ENCODE results near the gene KCNJ9. TPM values are rescaled to one million over a fixed set of nuclear protein-coding genes. Genes with fewer than 3 reads are reported as not detected.

Gene KCNJ9
- total RNA-seq, 1 experiment from 2014 or later: 0.05 TPM

DNA sequence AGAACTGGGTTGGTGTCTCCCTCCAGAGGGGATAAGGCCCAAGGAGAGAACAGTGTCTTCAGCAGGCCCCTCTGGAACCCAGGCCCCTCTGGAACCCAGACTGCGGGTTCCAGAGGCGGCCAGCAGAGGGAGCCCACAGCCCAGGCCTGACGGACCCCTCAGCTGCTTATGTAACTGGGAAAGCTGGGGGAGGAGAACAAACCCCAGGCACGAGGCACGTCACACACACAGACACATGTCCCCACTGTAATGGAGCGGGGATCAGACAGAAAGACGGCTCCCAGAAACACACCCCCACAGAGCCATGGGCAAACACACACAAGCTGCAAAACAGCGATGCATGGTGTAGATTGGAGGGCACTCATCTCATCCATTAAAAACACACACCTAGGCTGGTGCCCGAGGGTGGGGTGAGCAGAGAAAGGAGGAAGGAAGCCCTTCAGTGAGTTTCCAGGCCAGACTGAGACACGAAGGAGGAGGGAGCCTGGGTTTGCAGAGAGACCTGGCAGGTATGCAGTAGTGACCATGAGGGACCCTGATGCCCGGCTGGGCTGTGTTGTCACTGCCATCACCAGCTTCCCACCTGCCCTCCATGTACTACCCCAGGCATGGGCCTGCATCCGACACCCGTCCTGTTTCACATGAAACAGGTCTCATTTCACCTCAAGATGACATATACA, 19.8 kb downstream of the KCNJ9 start:
- ChIA-PET POLR2A (interaction anchor here (1.3 to 1.9 kb wide), 2 partner anchors 119 to 151 kb away, joined by 4 to 5 read pairs; no protein-coding TSS in a partner anchor), RAD21 (ENCODE audit: low non-redundant PET in 1 of 2, low total read pairs in 2 of 2, uncharacterized antibody in 2 of 2, unreplicated experiment in 2 of 2) (interaction anchor here (0.7 to 1.8 kb wide), 8 partner anchors 55 to 275 kb away, joined by 3 to 10 read pairs (median 5); no protein-coding TSS in a partner anchor), CTCF (interaction anchor here (0.6 to 4.7 kb wide), 15 partner anchors 8 to 315 kb away, joined by 3 to 59 read pairs (median 4); no protein-coding TSS in a partner anchor)
- peaks cover 4% of the 10 kb centered on the region; the same call in 1 of the 2 replicates for H3K79me2 ChIP-seq (ENCODE audit: insufficient read depth, low read length)
- no TSS peak for BruUV-seq (replicated peaks)
- peak overlapping the region; percentile 32 for H3K9ac ChIP-seq (ENCODE audit: low read length)
- H3K4me2 ChIP-seq (ENCODE audit: low read length): peak overlapping the region; percentile 43
- H3K27me3 ChIP-seq (ENCODE audit: insufficient read depth, low read length): no peaks in the 10 kb centered on the region
- no peak overlapping the region; the same call in 1 of the 2 replicates for H3K27ac ChIP-seq (ENCODE audit: low read depth, low read length)
- H3K4me1 ChIP-seq (ENCODE audit: control insufficient read depth in 1 of 2, insufficient read depth in 2 of 2, low read length in 2 of 2): peaks cover 11 to 36% of the 10 kb centered on the region in 2 experiments
- no peak overlapping the region for H3K4me3 ChIP-seq (replicated peaks in 1 of 2; ENCODE audit: low read depth in 1 of 2, low read length in 2 of 2)
- TF ChIP-seq, protein P1, sequence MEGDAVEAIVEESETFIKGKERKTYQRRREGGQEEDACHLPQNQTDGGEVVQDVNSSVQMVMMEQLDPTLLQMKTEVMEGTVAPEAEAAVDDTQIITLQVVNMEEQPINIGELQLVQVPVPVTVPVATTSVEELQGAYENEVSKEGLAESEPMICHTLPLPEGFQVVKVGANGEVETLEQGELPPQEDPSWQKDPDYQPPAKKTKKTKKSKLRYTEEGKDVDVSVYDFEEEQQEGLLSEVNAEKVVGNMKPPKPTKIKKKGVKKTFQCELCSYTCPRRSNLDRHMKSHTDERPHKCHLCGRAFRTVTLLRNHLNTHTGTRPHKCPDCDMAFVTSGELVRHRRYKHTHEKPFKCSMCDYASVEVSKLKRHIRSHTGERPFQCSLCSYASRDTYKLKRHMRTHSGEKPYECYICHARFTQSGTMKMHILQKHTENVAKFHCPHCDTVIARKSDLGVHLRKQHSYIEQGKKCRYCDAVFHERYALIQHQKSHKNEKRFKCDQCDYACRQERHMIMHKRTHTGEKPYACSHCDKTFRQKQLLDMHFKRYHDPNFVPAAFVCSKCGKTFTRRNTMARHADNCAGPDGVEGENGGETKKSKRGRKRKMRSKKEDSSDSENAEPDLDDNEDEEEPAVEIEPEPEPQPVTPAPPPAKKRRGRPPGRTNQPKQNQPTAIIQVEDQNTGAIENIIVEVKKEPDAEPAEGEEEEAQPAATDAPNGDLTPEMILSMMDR (IDR thresholded peaks at IDR 0.05 in 2 of 3, conservative IDR thresholded peaks at IDR 0.05 in 1 of 3; ENCODE audit: borderline replicate concordance in 1 of 3, insufficient read depth in 1 of 3, low read depth in 2 of 3, low read length in 2 of 3): peak; percentile 91 to 97 (median 94)
- TF ChIP-seq, protein P2, sequence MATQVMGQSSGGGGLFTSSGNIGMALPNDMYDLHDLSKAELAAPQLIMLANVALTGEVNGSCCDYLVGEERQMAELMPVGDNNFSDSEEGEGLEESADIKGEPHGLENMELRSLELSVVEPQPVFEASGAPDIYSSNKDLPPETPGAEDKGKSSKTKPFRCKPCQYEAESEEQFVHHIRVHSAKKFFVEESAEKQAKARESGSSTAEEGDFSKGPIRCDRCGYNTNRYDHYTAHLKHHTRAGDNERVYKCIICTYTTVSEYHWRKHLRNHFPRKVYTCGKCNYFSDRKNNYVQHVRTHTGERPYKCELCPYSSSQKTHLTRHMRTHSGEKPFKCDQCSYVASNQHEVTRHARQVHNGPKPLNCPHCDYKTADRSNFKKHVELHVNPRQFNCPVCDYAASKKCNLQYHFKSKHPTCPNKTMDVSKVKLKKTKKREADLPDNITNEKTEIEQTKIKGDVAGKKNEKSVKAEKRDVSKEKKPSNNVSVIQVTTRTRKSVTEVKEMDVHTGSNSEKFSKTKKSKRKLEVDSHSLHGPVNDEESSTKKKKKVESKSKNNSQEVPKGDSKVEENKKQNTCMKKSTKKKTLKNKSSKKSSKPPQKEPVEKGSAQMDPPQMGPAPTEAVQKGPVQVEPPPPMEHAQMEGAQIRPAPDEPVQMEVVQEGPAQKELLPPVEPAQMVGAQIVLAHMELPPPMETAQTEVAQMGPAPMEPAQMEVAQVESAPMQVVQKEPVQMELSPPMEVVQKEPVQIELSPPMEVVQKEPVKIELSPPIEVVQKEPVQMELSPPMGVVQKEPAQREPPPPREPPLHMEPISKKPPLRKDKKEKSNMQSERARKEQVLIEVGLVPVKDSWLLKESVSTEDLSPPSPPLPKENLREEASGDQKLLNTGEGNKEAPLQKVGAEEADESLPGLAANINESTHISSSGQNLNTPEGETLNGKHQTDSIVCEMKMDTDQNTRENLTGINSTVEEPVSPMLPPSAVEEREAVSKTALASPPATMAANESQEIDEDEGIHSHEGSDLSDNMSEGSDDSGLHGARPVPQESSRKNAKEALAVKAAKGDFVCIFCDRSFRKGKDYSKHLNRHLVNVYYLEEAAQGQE (IDR thresholded peaks at IDR 0.05; ENCODE audit: low read depth): no peak
- TF ChIP-seq POLR2AphosphoS5 (IDR thresholded peaks at IDR 0.05; ENCODE audit: low read depth, low read length) (peak; percentile 23; the same call in 1 of the 2 replicates), RAD21 (IDR thresholded peaks at IDR 0.05; ENCODE audit: low read depth) (peak; percentile 97), YY1 (IDR thresholded peaks at IDR 0.05; ENCODE audit: extremely low read depth, insufficient replicate concordance, low read depth, low read length) (peak; percentile 56), EZH2phosphoT487 (IDR thresholded peaks at IDR 0.05; ENCODE audit: borderline replicate concordance) (no peak)
- TF ChIP-seq, protein P3, sequence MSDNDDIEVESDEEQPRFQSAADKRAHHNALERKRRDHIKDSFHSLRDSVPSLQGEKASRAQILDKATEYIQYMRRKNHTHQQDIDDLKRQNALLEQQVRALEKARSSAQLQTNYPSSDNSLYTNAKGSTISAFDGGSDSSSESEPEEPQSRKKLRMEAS (IDR thresholded peaks at IDR 0.05): peak; percentile 74
- no peaks in the 10 kb centered on the region for H3K36me3 ChIP-seq (ENCODE audit: control insufficient read depth in 1 of 2, insufficient read depth in 2 of 2, low read length in 2 of 2)
- ATAC-seq (peak; percentile 54), DNase-seq (ENCODE audit: low read depth, low spot score) (peak; percentile 64)
- intact Hi-C loops (cut with micrococcal nuclease): loop anchor here (1.0 to 5.0 kb wide), 7 partner anchors 62 to 506 kb away; no protein-coding TSS in a partner anchor
- no peaks in the 10 kb centered on the region for H3K9me3 ChIP-seq (ENCODE audit: control insufficient read depth in 1 of 2, insufficient read depth in 1 of 2, low read depth in 1 of 2, low read length in 2 of 2)
- no peaks in the 10 kb centered on the region for H3K9me2 ChIP-seq (ENCODE audit: insufficient read depth)
- H2AFZ ChIP-seq (ENCODE audit: low read depth, low read length, poor library complexity, severe bottlenecking): no peak overlapping the region
- H4K20me1 ChIP-seq (ENCODE audit: insufficient read depth): no peaks in the 10 kb centered on the region
